ENCODE results near the gene LIPA.
"Not testable (repeated sequence)": the region's sequence is repeated elsewhere in the genome, so short reads cannot be mapped to it uniquely, and the experiment has no call there.

LIPA gene

GRCh38 chr10:89213191-89213808 is 38.3 kb downstream of the LIPA start:
- DNase-seq, result no peak
- intact Hi-C loops (cut with DNase I), result loop anchor here (1.0 to 10.0 kb wide), 2 partner anchors 183 to 492 kb away; partner anchors contain the start of gene KIF20B

- intact Hi-C loops (cut with DNase I), result loop anchor here (10.0 kb wide), 1 partner anchor 494 kb away; the partner anchor contains the start of gene KIF20B
- no peak for DNase-seq
Measured at GRCh38 chr10:89210794-89211425, 40.7 kb downstream of the LIPA start.

DNA sequence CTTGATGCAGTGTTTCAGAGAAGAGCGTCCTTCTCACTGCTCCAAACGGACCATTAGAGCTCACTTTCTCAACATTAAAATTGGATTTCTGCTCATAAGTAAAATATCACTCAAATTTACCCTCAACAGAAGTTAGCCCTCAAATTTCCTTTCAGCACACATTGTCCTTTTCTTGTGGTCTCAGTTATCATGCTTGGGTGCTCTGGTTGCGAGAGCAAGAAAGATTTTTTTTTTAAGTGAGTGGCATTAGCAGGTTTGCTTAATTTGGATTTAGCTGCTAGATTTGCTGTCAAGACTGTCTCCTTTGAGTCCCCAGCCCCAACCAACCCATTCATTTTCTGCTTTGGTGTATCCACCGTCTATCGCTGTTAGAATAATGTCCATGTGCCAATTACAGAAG is 41.9 kb downstream of the LIPA start:
- intact Hi-C loops (cut with DNase I), result loop anchor here (10.0 kb wide), 1 partner anchor 495 kb away; the partner anchor contains the start of gene KIF20B
- no peak for DNase-seq

DNA sequence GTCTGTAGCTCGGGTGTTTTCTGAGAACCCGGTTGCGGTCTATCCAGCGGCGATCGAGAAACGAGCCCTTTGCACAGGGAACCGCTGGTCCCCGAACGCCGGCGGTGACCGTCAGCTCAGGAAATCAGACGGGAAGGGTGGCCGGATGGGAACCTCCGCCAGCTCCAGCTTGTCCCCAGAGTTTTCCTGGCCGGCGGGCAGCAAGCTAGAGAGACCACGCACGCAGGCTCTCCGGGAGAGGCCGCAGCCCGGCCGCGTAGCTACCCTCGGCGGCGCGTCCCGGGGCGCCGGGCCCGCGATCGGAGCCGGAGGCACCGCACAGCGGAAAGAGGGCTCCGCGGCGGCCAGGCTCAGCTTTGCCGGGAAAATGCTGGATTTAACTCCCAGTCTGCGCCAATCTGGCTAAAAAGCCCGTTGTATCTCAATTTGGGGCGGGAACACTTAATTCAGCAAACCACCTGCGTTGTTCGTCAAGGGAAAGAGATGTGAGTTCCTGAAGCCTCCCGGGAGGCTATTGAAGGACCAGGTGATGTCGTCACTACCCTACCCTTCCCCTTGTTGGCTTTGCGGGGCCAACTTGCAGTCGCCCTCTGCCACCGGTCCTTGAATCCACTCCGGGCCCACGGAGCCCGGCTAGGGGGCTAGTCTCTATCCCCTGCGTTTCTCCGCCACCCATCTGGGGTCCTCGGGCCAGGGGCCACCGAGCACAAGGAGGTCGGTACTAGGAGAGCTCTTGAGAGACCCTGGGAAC is 43.6 kb downstream of the LIPA start:
- intact Hi-C loops (cut with DNase I), result no loop called here
- DNase-seq, result peak in 9 of 10 donors; percentile 24 to 90 (median 39)

DNA sequence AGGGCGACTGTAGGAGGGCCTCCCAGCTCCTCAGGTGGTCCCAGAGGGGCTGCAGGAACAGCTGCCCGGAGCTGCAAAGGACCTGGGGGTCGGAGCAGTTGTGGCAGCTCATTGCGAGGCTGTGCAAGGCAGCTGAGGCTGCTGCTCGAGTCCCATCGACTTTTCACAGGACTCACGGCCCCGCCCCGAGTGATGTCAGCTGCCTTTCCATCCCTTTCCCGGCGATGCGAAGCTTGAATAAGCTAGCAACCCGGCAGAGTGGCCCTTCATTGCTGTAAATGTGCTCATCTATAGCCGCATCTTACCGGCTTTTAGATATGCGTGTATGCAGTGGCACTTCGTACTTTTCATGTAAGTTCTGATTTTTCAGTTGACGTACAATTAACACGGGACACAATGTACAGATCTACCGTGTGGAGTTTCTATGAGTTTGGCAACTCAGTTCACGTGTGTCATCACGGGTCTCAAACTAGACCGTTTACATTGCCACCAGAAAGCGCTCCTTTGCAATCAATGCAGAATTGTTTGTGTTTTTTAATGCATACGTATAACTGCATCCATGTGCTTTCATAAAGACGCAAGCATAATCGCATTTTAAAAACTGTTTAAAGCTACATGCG is 44.3 kb downstream of the LIPA start, which contains the start of gene CH25H:
Gene CH25H, minus strand, starts transcription at position 137 of the 620 bp plus-strand sequence. Its CDS starts 25 bp downstream, at position 112.
- intact Hi-C loops (cut with DNase I), result no loop called here
- DNase-seq, result peak; percentile 65 to 97 (median 82)

GRCh38 chr10:89206402-89207180 is 45.0 kb downstream of the LIPA start:
- intact Hi-C loops (cut with DNase I), result no loop called here
- DNase-seq, result peak in 8 of 10 donors; percentile 23 to 84 (median 39)

DNA sequence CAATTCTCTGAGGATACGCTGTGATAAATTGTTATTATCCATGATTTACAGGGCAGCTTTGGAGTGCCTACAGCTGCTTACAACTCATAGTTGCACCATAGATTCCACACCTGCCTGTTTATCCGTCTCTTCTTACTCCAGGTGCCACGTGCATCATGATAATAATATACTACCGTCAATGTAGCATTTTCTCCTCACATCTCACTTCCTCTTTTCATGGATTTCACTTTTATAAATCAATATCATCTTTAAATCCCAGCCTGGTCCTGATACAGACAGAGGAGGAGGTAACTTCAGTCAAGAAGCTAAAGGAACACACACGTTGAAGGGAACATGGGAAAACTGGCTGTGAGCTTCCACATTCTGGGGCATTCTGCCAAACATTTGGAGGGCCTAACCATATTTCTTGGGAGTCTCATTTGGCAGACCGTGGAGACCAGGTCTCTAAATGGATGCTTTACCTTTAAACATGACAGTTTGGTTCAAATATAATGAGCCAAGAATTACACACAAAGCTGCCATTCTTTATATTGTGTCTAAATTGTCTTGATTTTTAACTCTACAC is 46.9 kb downstream of the LIPA start:
- DNase-seq, result no peak
- intact Hi-C loops (cut with DNase I), result no loop called here

GRCh38 chr10:89203237-89203636 is 48.3 kb downstream of the LIPA start:
- DNase-seq, result no peak
- intact Hi-C loops (cut with DNase I), result no loop called here

DNA sequence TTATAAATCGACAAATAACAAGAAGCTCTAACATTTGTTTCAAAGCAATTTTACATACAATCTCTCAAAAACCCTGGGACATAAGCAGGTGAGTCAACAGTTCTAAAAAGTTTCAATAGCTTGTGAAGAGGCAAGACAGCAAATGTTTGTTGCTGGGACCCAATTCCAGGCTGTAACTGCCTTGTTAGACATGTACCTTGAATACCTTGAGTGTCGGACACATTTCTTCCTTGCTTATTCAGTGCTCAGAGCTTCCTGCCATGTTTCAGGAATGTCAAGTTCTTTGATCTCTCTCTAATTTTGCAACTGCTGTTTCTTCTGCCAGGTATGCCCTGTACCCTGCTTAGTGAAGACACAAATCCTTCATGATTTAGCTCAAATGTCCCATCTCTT is 49.5 kb downstream of the LIPA start:
- intact Hi-C loops (cut with DNase I), result no loop called here
- DNase-seq, result no peak

DNA sequence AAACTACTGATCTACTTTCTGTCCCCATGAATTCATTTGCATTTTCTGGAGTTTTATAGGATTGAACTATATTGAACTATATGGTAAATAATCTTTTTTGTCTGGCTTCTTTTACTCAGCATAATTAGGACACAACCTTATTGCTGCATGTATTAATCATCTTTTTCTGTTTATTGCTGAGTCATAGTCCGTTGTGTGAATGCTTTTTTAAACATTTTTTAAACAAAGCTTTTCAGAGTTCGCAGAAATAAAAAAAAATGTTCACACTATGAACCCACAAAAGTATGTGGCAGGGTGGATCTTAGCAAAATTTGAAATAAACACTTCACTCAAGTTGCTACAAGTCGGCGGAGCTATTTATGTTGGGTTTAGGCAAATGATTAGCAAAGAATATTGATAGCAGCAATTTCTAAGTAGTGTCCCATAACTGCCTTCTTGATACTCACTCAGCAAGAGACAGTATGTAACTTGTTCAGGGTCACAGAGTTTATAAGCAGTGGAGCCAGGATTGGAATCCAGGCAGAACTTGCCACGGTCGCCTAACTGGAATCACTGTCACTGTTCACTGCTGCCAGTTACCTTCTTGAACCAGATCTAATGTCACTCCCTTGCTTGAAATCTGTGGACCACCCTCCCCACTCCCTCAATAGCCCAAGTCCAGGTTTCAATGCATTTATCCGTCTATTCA is 50.1 kb downstream of the LIPA start:
- DNase-seq, result no peak

DNA sequence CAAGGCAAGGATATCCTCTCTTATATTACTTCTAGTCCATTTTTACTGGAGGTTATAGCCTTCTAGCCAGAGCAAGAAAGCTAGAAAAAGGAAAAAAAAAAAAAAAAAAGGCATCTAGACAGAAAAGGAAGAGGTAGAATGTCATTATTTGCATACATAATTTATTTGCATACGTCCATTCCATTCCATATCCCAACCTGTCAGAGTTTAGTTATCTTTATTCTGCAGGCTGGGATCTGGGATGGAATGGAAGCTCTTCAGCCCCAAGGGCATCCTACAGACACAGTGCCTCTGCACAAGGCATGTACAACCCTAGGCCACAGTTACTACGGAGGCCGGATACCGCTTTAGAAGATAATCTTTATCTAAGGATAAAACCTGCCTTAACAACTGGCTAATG is 54.1 kb downstream of the LIPA start:
- intact Hi-C loops (cut with DNase I), result no loop called here
- DNase-seq, result no peak

More for the DNA sequence above, 50.1 kb downstream of the LIPA start:
- intact Hi-C loops (cut with DNase I), result no loop called here

DNA sequence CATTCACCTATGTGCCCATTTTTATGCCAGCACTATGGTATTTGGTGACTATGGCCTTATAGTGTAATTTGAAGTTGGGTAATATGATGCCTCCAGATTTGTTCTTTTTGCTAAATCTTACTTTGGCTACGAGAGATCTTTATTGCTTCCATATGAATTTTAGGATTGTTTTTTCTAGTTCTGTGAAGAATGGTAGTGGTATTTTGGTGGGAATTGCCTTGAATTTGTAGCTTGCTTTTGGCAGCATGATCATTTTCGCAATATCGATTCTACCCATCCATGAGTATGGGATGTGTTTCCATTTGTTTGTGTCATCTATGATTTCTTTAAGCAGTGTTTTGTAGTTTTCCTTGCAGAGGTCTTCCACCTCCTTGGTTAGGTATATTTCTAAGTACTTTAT is 60.3 kb downstream of the LIPA start:
- intact Hi-C loops (cut with DNase I); DNase-seq: not testable (repeated sequence)

DNA sequence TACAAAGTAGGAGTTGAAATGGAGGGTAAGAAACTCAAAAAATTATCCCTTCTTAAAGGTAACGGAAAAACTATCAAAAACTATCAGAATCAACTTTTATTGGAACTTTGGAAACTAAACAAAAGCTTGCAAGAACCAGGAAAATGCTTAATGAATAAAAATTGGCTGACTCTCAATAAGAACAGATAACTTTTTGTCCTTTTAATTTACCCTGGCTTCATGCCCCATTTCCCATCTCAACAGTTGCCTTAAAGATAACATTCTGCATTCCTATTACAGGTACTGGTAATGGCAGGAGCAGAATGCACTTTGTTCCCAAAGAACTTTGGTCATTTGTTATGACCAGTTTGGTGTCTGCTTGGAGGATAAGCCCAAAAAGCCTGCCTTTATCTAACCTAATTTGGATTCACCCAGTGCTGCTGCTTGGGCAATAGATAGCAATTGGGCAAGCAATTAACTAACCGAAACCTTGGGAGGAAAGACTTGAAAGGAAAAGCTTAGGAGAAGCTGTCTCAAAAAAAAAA is 62.3 kb downstream of the LIPA start:
- no peak for DNase-seq
- intact Hi-C loops (cut with DNase I), result no loop called here

- no peak for DNase-seq
- intact Hi-C loops (cut with DNase I), result no loop called here
Measured at GRCh38 chr10:89185658-89186057, 65.9 kb downstream of the LIPA start.

DNA sequence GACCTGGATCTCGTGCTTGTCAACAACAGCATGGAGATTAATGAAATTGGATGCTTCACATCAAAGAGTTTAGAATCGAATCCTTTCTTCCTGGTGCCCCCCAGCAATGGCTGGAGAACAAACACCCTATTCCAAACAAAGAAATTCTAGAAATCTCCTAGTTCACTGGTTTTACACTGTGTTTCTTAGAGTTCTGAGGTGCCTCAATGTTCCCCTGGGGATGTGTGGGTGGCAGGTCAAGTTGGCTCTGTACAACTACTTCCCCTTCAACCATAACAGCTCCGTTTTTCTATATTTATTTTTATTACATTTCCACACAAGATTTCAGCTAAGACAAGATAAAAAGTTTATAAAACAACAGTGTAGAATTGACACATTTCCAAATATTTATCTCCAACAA is 66.9 kb downstream of the LIPA start:
- DNase-seq, result no peak

DNA sequence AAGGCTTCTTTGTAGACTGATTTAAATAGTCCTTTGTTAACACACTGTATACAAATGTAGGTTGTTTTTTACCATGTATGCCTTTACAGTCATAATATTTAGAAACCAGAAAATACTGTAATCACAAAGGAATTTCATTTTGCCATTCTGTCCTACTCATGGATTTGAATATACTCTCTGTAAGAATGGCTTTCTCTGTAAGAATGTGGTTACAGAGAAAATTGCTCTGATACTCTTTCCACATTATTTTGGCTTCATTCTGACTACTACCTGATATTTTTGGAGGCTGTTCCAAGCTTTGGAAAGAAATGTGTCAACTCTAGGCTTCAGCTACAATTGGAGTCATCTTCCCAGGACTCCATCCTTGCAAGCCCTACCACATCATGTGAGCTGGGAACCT is 68.0 kb downstream of the LIPA start:
- no peak for DNase-seq
- intact Hi-C loops (cut with DNase I), result no loop called here

More for the DNA sequence above, 66.9 kb downstream of the LIPA start:
- intact Hi-C loops (cut with DNase I), result no loop called here

DNA sequence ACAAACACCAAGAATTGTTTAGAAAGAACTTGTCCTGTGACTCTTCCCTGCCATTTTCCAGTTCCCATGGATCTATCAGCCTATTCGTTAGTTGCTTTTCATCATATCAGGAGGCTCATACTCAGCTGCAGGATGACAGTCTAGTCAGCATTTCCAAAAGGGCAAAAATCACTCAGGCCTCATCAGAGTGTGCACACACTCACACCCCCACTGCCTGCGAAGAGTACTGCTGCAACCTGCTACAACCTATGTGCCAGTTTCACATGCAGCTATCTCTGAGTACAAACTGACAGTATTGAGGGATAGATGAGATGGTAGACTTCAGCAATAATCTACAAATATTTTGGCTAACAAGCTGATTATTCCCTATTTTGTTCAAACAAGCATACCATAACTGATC is 68.7 kb downstream of the LIPA start:
- DNase-seq, result no peak
- intact Hi-C loops (cut with DNase I), result no loop called here

DNA sequence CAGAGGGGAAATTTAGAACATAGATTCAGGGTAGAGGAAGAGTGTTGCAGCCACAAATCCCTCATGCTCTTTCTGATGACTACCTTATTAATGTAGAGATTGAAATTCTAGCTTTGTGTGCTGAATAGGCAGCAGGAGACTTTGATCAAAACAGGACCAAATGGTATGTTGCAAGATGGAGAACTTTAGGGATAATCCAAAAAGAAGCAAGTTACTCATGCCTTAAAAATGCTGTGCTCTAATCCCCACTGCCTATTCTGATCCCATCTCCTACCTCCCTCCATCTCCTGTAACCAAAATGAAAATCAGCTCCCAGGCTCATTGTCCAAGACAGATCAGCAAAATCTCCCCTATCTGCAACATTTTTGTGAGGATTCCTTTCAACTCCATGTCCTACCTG is 75.8 kb downstream of the LIPA start:
- no peak for DNase-seq
- intact Hi-C loops (cut with DNase I), result no loop called here

GRCh38 chr10:89173075-89173474 is 78.5 kb downstream of the LIPA start:
- intact Hi-C loops (cut with DNase I), result no loop called here
- no peak for DNase-seq
